ENCODE results near the gene RPL7L1. TPM values are rescaled to one million over a fixed set of nuclear protein-coding genes. Genes with fewer than 3 reads are reported as not detected.
A peak's percentile ranks its signal among the peaks of the same experiment; 100 is the strongest.

Gene RPL7L1
- total and polyA plus RNA-seq, 2 of the 13 experiments (the other 11 are each of a cell fraction or from before 2014, with no cell fraction given) = 51.6 to 179 TPM

GRCh38 chr6:42890311-42891198, 11.1 kb downstream of the RPL7L1 start (continued):
- TF ChIP-seq PAXIP1 (CRISPR knock-in tag; conservative IDR thresholded peaks at IDR 0.05) (peak; percentile 73), HNRNPUL1 (IDR thresholded peaks at IDR 0.05; ENCODE audit: low read depth, low read length) (peak; percentile 48; the same call in 1 of the 2 replicates), ZNF33A (CRISPR knock-in tag; IDR thresholded peaks at IDR 0.05; ENCODE audit: borderline replicate concordance) (no peak; the same call in 1 of the 2 replicates), KDM1A (CRISPR knock-in tag; IDR thresholded peaks at IDR 0.05) (no peak), ZSCAN29 (CRISPR knock-in tag; conservative IDR thresholded peaks at IDR 0.05) (peak; percentile 69; the same call in 1 of the 2 replicates), ZNF841 (CRISPR knock-in tag; IDR thresholded peaks at IDR 0.05; ENCODE audit: borderline replicate concordance) (0 out of 2 replicates have a peak, but pooled peaks have one; percentile 73), BORCS8-MEF2B (CRISPR knock-in tag; IDR thresholded peaks at IDR 0.05) (peak; percentile 98), CC2D1A (CRISPR knock-in tag; IDR thresholded peaks at IDR 0.05) (no peak), DMTF1 (CRISPR knock-in tag; IDR thresholded peaks at IDR 0.05) (no peak; the same call in 1 of the 2 replicates), ZNF292 (CRISPR knock-in tag; IDR thresholded peaks at IDR 0.05; ENCODE audit: borderline replicate concordance, low read depth) (peak; percentile 96), ZNF326 (CRISPR knock-in tag; IDR thresholded peaks at IDR 0.05; ENCODE audit: borderline replicate concordance) (peak; percentile 79; the same call in 1 of the 2 replicates), MED13 (CRISPR knock-in tag; IDR thresholded peaks at IDR 0.05) (peak; percentile 63; the same call in 1 of the 2 replicates), ZNF552 (CRISPR knock-in tag; IDR thresholded peaks at IDR 0.05; ENCODE audit: borderline replicate concordance) (no peak; the same call in 1 of the 2 replicates), NFKB2 (CRISPR knock-in tag; IDR thresholded peaks at IDR 0.05; ENCODE audit: borderline replicate concordance) (peak; percentile 94; the same call in 1 of the 2 replicates), TOE1 (CRISPR knock-in tag; IDR thresholded peaks at IDR 0.05) (0 out of 2 replicates have a peak, but pooled peaks have one; percentile 39), ZNF724P (CRISPR knock-in tag; IDR thresholded peaks at IDR 0.05; ENCODE audit: borderline replicate concordance) (no peak; the same call in 1 of the 2 replicates), NR3C1 (CRISPR knock-in tag; IDR thresholded peaks at IDR 0.05) (no peak), ZBTB43 (CRISPR knock-in tag; conservative IDR thresholded peaks at IDR 0.05) (peak; percentile 65; the same call in 1 of the 2 replicates), ATF7 (IDR thresholded peaks at IDR 0.05) (peak; percentile 65), ATF7 (CRISPR knock-in tag; IDR thresholded peaks at IDR 0.05) (peak; percentile 86), HNRNPK (IDR thresholded peaks at IDR 0.05; ENCODE audit: low read depth, low read length, poor library complexity, severe bottlenecking) (peak; percentile 73), BCL6 (CRISPR knock-in tag; IDR thresholded peaks at IDR 0.05) (peak; percentile 35; the same call in 1 of the 2 replicates)
